ENCODE data around the gene SLC35A2. TPM values are rescaled to one million over a fixed set of nuclear protein-coding genes. Genes with fewer than 3 reads are reported as not detected.

The SLC35A2 gene
- 47.9 to 65.4 TPM (median 62.5 TPM) in 5 replicates for total RNA-seq (2022; extraction: Qiagen RNA extraction)

GRCh38 chrX:48911412-48912182, at the start of gene SLC35A2:
TSS of gene SLC35A2 (minus strand) at chrX:48911646. CDS start at chrX:48911636, 10 bp downstream.

GRCh38 chrX:48957477-48957826, 46.0 kb upstream of the SLC35A2 start, which contains the start of gene OTUD5:
TSS of gene OTUD5 (minus strand) at chrX:48957607. CDS start at chrX:48957570, 37 bp downstream.

DNA sequence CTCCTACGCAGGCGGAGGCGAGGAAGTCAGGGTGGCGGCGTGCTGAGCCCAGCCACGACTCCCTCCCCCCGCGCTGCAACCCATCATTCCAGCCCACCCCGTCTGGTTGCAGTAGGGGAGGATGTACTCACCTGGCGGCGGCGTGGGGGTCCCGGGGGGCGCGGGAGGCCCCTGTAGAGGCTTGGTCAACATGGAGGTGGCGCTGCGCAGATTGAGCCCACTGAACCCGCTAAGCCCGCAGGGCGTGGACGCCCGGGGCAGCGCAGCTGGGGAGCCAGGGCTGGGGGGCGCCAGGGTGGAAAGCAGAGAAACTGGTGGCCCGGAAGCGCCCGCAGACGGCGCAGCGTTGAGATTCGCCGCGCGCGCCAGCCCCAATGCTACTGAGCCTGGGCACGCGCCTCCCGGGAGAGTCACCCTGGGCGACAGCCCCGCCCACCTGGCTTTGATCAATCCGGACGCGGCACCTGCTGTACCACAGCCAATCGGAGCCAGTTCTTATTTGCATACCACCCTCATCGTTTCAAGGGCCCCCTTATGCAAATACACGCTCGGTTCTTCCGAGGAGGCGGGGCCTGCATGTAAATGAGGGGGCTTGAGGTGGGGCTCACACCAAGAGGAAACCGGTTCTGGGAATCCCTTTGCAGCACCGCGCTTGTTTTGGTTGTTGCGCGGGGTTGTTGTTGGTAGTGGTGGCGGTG, 7.3 kb upstream of the SLC35A2 start, which contains the start of gene PIM2:
Gene PIM2, minus strand, starts transcription at position 382 of the 698 bp plus-strand sequence. Its CDS starts 190 bp downstream, at position 192.

DNA sequence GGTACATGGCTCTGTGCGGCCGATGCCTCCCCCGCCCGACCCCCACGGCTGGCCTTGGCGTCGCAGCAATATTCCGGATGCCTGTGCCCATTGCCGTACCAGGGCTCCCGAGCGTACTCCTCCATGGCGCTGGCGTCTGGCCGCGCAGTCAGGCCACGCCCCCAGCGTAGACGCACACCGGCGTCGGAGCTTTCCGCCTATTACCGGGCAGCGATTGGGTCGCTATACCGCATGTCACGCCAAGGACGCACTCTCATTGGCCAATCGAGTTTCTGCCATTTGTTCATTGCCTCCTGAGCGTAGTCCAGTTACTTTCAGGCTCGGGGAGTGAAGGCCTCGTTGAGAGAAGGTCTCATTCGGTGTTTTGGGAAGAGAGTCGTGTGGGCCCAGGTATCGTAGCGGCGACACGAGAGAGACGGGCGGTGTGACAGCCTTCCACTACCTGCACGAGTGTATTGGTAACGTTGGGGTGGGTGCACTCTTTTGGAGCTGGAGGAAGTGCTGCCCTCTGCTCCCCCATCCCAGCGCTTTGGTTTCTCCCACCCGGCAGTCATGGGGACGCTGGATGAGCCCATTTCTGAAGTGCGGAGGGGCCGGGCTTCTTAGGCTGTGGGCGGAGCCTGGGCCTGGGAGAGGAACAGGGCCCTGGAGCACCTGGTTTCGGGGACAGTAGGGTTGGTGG, 13.7 kb downstream of the SLC35A2 start, which contains the start of the genes PQBP1 and TIMM17B:
Gene PQBP1, plus strand, starts transcription at position 306 of the 682 bp plus-strand sequence. CDS start 580 bp downstream, outside the sequence.
Gene TIMM17B, minus strand, starts transcription at position 144 of the 682 bp plus-strand sequence. Its CDS starts 19 bp downstream, at position 125.

Other genes starting within 250 kb of the SLC35A2 start
- gene WAS, start 227.8 kb downstream of the SLC35A2 start, total RNA-seq (2022; extraction: Qiagen RNA extraction): 0.20 to 0.65 TPM (median 0.41 TPM) in 5 replicates
- gene SUV39H1, start 214.9 kb downstream of the SLC35A2 start, total RNA-seq (2022; extraction: Qiagen RNA extraction): 20.1 to 23.6 TPM (median 22.6 TPM) in 5 replicates
- not detected in 5 replicates for gene GLOD5, start 149.9 kb downstream of the SLC35A2 start, total RNA-seq (2022; extraction: Qiagen RNA extraction)
- gene GATA1, start 125.1 kb downstream of the SLC35A2 start, total RNA-seq (2022; extraction: Qiagen RNA extraction): not detected in 5 replicates
- gene HDAC6, start 109.6 kb downstream of the SLC35A2 start, total RNA-seq (2022; extraction: Qiagen RNA extraction): 25.3 to 31.5 TPM (median 27.3 TPM) in 5 replicates
- gene ERAS, start 85.1 kb downstream of the SLC35A2 start, total RNA-seq (2022; extraction: Qiagen RNA extraction): not detected in 5 replicates
- gene PCSK1N, start 76.0 kb downstream of the SLC35A2 start, total RNA-seq (2022; extraction: Qiagen RNA extraction): 19.4 to 53.5 TPM (median 48.4 TPM) in 5 replicates
- gene TIMM17B, start 13.9 kb downstream of the SLC35A2 start, total RNA-seq (2022; extraction: Qiagen RNA extraction): 82.0 to 110 TPM (median 102 TPM) in 5 replicates
- 89.7 to 105 TPM (median 93.2 TPM) in 5 replicates for gene PQBP1, start 13.7 kb downstream of the SLC35A2 start, total RNA-seq (2022; extraction: Qiagen RNA extraction)
- 8.5 to 9.6 TPM (median 9.3 TPM) in 5 replicates for gene PIM2, start 7.4 kb upstream of the SLC35A2 start, total RNA-seq (2022; extraction: Qiagen RNA extraction)
- gene OTUD5, start 46.0 kb upstream of the SLC35A2 start, total RNA-seq (2022; extraction: Qiagen RNA extraction): 60.5 to 66.4 TPM (median 64.7 TPM) in 5 replicates
- 0.80 to 1.4 TPM (median 0.96 TPM) in 5 replicates for gene KCND1, start 60.2 kb upstream of the SLC35A2 start, total RNA-seq (2022; extraction: Qiagen RNA extraction)
- gene GRIPAP1, start 90.6 kb upstream of the SLC35A2 start, total RNA-seq (2022; extraction: Qiagen RNA extraction): 17.3 to 20.9 TPM (median 19.0 TPM) in 5 replicates
- gene TFE3, start 131.7 kb upstream of the SLC35A2 start, total RNA-seq (2022; extraction: Qiagen RNA extraction): 41.8 to 52.7 TPM (median 51.5 TPM) in 5 replicates
- gene CCDC120, start 147.4 kb upstream of the SLC35A2 start, total RNA-seq (2022; extraction: Qiagen RNA extraction): 2.7 to 3.9 TPM (median 3.2 TPM) in 5 replicates
- gene PRAF2, start 162.4 kb upstream of the SLC35A2 start, total RNA-seq (2022; extraction: Qiagen RNA extraction): 35.6 to 45.6 TPM (median 42.4 TPM) in 5 replicates
- 54.9 to 60.6 TPM (median 57.5 TPM) in 5 replicates for gene WDR45, start 168.2 kb upstream of the SLC35A2 start, total RNA-seq (2022; extraction: Qiagen RNA extraction)
- 21.6 to 24.3 TPM (median 22.5 TPM) in 5 replicates for gene GPKOW, start 212.1 kb upstream of the SLC35A2 start, total RNA-seq (2022; extraction: Qiagen RNA extraction)

Data from A549 treated with Mapracorat at 1 μM for 4 hours (cell line).